GM12872 (cell line): Measurements from ENCODE around the gene LSMEM2.

ENCODE experiments used
- TF ChIP-seq, protein P1 (sequence below): IDR thresholded peaks from 3 replicates; pipeline ENCODE4 v1.5.1; 2011; ENCODE audit warnings: low read depth, mild to moderate bottlenecking, low read length, moderate library complexity; ENCODE audit not compliant: insufficient read depth

The LSMEM2 gene

DNA sequence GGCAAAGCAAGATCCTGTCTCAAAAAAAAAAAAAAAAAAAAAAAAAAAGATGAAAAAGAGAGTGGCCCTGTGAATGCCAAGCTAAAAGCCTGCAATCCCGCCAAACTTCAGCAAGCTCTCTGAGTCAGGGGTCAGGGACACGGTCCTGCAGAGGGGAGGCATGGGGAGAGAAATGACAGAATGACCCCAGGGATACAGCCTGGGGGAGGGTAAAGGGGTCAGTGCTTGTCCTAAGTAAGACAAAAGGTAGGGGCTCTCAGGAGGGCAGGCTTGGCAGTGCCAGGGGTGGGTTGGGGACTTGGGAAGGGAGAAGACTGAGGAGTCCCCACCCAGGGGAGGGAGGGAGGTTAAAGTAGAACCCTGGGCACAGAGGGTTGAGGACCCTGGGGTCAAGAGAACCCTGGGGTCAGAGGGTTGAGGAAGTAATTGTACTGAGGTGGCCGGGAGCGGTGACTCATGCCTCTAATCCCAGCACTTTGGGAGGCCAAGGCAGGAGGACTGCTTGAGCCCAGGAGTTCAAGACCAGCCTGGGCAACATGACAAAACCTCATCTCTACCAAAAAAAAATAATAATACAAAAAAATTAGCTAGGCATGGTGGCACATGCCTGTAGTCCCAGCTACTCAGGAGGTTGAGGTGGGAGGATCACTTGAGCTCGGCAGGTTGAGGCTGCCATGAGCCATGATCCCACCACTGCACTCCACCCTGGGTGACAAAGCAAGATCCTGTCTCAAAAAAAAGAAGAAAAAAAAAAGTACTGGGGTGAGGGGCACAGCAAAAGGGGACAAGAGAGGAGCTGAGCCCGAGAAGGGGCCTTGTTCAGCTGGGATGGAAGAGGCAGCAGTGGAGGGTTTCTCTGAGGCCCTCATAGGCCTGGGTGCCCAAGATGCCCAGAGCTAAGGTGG is 15.2 kb upstream of the LSMEM2 start:
- TF ChIP-seq, protein P1, sequence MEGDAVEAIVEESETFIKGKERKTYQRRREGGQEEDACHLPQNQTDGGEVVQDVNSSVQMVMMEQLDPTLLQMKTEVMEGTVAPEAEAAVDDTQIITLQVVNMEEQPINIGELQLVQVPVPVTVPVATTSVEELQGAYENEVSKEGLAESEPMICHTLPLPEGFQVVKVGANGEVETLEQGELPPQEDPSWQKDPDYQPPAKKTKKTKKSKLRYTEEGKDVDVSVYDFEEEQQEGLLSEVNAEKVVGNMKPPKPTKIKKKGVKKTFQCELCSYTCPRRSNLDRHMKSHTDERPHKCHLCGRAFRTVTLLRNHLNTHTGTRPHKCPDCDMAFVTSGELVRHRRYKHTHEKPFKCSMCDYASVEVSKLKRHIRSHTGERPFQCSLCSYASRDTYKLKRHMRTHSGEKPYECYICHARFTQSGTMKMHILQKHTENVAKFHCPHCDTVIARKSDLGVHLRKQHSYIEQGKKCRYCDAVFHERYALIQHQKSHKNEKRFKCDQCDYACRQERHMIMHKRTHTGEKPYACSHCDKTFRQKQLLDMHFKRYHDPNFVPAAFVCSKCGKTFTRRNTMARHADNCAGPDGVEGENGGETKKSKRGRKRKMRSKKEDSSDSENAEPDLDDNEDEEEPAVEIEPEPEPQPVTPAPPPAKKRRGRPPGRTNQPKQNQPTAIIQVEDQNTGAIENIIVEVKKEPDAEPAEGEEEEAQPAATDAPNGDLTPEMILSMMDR = no peak

DNA sequence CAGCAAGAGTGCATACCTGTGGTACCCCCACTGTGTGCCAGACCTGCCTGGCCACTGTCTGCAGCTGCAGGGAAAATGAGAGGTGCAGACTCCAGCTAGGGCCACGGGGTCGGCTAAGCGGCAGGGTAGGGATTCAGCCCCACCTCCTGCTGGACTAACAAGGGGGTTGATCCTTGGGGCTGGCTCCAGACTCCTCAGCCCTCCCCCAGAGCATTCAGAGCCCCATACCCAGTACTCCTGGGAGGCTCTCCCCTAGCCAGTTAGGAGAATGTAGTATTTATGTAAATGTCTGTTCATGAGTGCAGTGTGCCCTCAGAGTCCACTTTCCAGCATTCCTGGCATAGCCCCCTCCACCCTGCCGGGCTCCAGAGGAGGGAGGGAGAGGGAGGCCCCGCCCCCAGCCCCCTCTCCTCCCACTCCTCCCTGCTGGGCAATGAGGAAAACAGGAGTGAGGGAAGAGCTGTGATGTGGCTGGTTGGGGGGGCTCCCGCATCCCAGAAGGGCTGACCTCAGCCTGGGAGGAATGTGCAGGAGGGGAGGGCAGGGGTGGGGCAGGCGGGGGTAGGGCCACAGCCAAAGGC is 14.4 kb upstream of the LSMEM2 start:
- TF ChIP-seq, protein P1 = no peak

DNA sequence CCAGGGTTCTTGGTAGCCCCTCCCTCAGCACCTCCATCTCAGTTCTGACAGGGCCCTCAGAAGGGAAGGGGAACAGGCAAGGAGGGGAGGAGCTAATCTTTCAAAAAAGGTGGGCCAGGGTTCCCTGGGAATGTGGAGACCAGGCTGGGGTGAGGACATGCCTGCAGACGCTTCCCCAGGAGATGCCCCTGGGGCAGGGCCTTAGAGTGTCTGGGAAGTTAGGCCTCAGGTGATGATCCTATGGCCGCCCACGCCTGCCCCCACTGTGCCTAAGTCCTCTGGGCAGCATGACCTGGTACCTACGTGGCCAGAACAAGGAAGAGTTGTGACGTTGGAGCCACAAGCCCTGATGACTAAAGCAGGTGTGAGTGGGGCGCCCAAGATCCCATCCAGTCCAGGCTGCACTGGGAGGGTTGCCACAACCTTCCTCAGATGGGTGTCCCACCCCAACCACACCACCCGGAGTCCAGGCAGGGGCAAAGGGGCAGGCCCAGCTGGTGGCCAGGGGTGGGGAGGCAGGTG is 13.9 kb upstream of the LSMEM2 start:
- TF ChIP-seq, protein P1 = no peak

DNA sequence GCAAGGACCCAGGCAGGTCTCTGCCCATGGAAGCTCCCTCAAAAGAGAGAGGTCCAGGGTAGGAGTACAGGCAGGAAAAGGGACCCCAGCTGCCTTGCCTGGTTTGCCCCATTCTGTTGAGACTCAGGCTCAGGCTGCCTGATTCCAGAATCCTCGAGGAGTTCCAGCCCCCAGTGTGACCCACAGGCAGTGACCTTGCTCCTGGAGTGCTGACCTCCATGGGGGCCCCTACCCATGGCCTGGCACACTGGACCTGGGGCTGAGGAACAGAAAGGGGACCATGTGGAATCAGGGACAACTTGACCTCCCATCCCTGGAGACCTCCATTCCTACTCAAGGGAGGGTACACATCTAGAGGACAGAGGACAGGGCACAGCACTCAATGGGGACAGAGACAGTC is 13.3 kb upstream of the LSMEM2 start:
- TF ChIP-seq, protein P1 = no peak

DNA sequence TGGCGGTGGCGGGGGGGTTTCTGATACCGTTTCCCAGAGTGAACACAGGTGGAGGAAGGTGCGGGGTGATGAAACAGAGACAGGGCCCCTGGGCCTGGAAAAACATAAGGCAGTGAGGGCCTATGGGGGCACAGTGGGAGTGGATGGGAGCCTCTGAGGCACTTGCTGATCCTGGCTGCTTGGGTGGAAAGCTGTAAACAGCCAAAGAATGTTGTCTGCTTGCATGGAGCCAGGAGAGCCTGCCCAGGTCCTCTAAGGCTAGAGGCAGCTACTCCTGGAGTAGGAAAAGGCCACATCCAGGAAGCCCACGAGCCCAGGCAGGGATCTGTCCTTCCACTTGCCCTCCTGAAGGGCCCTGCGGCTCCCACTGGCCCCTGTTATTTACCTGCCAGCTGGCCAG is 12.9 kb upstream of the LSMEM2 start:
- TF ChIP-seq, protein P1 = no peak

DNA sequence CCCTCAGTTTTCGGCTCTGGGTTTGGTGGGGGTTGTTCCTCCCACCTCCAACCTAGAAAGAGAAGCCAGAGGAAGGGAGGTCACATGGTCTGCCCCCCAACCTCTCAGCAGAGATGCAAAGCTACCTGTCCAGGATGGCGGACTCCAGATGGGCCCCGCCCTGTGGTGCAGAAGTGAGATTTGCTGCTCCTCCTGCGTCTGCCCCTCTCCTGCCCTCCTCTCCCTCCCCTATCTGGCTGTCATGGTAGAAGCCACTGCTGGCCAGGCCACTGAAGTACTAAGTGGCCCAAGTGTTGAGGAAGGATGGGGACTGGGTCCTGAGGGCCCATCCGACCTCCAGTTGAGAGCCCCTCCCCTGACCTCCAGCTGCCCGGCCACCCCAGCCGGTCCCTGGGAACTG is 12.1 kb upstream of the LSMEM2 start:
- TF ChIP-seq, protein P1 = no peak

DNA sequence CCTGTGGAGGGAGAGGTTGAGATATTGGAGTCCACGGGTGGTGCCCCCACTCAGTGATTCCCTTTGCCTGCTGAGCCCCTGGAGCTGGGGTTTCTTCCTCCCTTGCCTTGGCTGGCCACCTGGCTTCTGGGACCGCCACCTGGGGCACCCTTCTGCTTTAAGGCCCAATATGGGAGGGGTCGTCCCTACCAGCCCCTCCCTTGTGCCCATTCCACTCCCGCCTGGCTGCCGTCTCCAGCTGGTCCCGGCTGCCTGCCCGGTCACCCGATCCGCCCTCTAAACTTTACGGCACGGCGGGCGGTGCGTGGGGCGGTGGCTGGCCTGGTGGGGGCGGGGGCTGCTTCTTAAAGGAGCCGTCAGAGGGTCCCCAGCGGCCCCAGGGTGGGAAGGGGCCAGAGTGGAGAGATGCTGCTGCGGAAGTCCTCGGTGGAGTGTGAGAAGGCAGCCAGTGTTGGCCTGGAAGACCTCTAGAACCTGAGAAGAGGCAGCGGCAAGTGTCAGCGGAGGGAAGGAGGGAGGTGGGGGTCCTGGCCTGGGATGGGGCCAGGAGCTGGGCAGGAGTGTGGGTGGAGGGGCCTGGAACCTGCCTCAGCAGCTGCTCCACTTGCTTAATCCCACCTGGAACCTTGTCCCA is 11.5 kb upstream of the LSMEM2 start:
- TF ChIP-seq, protein P1 = no peak
